Activated CD4-positive, CD25-positive, alpha-beta regulatory T cell treated with anti-CD3 and anti-CD28 coated beads, Interleukin-2, amount 50 U/mL, for 72 hours (primary cell): Measurements from ENCODE around the gene GLT8D2.
A peak's percentile ranks its signal among the peaks of the same experiment; 100 is the strongest.

Experiments used
- DNase-seq: peaks from one replicate; pipeline ENCODE4 v3.0.0; 2021

GLT8D2 gene, protein sequence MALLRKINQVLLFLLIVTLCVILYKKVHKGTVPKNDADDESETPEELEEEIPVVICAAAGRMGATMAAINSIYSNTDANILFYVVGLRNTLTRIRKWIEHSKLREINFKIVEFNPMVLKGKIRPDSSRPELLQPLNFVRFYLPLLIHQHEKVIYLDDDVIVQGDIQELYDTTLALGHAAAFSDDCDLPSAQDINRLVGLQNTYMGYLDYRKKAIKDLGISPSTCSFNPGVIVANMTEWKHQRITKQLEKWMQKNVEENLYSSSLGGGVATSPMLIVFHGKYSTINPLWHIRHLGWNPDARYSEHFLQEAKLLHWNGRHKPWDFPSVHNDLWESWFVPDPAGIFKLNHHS

DNA sequence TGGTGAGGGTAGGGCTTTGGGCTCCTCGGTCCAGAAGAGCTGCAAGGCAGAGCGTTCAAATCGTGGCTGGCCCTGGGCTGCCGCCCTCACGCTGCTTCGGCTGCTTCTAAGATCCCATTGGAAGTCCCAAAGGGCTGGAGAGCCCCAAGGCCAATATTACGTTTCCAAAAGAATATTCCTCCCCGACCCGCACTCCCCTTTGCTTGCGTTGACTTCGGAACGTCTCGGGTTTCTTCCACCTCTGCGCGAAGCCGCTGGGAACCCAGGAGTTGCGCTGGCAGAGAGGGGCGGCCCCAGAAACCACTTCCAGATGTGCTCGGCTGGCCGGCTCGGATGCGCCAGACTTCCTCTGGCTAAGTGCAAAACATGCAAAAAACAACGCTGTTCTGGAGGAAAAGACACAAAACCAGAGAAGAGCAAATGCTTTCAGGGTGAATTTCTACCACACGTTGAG is at the start of gene GLT8D2:
Gene GLT8D2, minus strand, starts transcription at position 285 of the 454 bp plus-strand sequence. CDS start 30,539 bp downstream, outside the sequence.
- DNase-seq = no peak

GRCh38 chr12:104097954-104098353 is 48.0 kb upstream of the GLT8D2 start:
- no peak for DNase-seq

DNA sequence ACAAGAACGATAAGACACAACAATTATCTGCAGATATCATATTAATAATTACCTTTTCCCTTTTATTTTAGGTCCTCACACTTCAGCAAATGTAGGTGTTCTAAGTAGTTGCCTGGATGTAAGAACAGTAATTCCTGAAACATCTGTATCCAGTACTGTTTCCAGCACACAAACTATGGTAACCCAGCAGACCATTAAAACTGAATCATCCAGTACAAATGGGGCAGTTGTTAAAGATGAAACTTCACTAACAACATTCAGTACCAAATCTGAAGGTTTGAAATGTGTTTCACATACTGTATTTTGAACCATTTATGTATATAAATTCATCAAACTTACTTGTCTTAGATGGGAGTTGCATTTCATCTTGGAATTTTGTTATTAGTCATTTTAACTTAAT is 45.3 kb upstream of the GLT8D2 start:
- no peak for DNase-seq

DNA sequence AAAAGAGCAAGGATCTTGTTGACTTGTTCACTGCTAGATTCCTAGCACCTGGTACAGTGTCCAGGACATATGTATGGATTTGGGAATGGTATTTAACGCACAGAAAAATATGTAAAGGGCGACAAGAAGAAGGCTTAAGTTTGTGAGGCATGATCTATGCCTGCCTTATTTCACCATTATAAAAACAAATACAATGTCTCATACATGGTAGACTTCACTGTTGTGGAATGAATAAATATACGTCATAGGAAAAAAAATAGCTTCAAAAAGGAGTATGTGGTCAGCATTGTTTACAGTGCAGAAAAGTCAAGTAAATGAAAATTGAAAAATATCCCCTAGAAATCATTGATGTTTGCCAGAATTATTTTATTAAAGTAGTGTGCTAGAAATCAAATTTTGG is 44.3 kb upstream of the GLT8D2 start:
- no peak for DNase-seq

DNA sequence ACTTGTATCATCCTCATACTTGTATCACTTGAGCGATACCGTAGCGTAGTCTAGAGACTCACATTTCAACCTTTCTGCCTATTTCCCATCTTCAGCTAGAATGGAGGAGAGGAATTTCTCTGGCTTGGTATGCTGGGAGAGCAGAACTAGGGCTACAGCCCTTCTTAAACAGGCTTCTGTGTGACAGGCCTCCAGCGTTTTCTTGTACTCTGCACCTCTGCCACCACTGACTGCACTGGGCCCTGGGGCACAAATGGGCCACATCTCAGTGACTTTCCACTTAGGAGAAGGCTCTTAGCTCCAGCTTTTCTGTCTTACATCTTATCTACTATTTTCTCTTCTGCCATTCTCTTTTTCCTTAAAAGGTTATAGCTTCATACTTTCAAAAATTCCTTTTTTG is 41.1 kb upstream of the GLT8D2 start:
- no peak for DNase-seq

- no peak for DNase-seq
These were observed 40.7 kb upstream of the GLT8D2 start for GRCh38 chr12:104090685-104091084.

- no peak for DNase-seq
These were observed 33.9 kb upstream of the GLT8D2 start for GRCh38 chr12:104083769-104084475.

DNA sequence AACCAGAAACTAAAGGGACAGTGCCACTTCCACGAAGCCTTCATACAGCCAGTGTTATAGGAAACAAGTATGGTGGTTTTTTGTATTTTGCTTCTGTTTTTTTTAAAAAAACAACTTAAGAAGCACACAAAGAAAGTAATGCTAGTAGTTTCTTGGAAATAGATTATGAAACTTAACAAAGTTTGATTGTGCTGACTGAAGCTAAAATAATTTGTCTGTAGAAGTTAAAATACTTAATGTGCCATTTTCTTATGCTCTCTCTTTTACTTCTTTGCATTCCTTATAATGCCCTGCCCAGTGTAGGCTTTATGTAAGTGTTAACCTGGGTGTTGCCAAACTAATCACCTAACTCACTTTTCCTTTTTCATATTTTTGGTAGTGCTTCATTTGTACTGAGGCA is 30.8 kb upstream of the GLT8D2 start:
- DNase-seq = no peak

DNA sequence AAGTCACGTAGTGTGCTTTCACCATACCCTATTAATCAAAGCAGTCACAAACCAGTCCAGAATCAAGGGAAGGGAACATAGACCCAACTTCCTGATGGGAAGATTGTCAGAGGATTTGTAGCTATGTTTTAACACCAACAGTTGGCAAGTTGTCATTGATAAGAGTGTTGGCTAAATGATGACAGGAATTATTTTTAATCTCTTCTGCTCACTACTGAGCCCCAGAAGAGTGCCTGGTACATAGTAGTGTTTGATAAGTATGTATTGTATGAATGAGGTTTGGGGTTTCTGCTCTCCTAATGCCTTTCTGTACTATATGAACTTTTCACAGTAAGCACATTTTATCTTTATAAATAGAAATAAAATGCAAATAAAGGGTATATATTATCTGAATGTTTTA is 29.0 kb upstream of the GLT8D2 start:
- DNase-seq = no peak

DNA sequence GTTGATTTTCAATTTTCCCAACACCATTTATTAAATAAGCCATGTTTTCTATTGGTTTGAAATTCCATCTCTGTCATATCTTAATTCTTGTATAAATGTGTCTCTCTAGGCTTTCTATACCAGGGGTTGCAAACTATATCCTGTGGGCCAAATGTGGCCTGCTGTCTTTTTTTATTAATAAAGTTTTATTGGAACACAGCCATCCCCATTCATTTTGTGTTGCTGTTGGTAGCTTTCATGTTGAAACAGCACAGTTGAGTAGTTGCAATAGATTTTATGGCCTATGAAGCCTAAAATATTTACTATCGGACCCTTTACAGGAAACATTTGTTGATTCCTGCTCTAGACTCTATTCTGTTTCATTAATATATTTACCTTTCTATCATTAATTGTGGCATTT is 23.7 kb upstream of the GLT8D2 start:
- no peak for DNase-seq

- DNase-seq = no peak
These were observed 22.1 kb upstream of the GLT8D2 start for GRCh38 chr12:104072099-104072498.

- DNase-seq = no peak
These were observed 14.9 kb upstream of the GLT8D2 start for GRCh38 chr12:104064842-104065427.

DNA sequence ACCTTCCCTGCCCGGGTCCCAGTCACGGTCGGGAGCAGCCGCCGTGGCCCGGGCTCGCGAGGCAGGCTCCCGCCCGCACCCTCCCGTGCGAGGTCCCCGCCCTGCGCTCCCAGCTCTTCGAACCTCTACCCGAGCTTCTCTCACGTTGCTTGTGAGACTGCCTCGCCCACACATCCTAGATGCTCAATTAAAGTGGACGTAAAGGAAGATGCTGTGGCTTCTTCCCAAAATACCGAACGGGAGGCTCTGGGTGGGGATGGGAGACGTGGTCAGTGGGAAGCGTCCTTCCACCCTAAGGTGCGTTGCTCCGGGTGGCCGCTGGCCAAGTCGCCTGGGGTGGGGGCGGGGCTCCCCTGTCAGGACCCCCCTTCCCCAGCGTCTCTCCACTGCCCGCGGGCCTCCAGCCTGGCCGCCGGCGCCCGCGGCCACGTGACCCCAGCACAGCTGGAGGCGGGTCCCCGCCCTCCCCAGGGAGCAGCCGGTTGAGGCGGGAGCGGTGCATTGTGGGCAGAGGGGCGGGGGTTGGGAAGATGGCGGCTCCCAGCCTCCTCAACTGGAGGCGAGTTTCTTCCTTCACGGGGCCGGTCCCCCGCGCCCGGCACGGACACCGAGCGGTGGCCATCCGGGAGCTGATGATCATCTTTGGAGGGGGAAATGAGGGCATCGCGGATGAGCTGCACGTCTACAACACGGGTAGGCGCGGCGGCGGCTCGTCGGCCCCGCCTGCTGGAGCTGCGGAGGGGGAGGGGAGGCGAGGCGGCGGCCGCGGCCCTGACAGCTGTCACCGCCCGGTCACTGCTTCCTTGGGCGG is 14.2 kb upstream of the GLT8D2 start, which contains the start of gene HCFC2:
Gene HCFC2, plus strand, starts transcription at position 501 of the 811 bp plus-strand sequence. Its CDS starts 30 bp downstream, at position 531.
- DNase-seq = peak; percentile 91

DNA sequence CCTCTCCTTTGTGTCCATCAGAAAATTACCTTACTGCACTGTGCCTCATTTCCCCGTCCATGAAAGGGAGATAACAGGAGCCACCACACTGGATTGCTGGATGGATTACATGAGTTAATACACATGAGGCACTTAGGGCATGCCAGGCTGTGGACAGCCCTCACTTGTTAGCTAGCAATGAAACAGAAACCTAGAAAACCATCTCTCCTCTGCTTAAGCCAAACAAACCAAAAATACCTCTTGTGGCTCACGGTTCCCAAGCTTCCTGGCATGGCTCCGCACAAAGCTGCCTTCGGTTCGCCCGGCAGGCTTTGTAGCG is 13.7 kb upstream of the GLT8D2 start:
- no peak for DNase-seq

DNA sequence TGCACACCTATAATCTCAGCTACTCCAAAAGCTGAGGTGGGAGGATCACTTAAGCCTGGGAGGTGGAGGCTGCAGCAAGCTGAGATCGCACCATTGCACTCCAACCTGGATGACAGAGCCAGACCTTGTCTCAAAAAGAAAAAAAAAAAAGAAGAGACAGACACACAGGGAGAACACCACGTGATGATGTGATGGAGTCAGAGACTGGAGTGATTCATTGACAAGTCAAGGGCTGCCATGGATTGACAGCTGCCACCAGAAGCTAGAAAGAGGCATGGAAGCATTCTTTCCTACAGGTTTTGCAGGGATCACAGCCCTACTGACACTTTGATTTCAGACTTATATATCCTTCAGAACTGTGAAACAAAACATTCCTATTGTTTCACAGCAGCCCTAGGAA is 10.8 kb upstream of the GLT8D2 start:
- DNase-seq = no peak

- DNase-seq = no peak
These were observed 10.0 kb upstream of the GLT8D2 start for GRCh38 chr12:104059963-104060362.

DNA sequence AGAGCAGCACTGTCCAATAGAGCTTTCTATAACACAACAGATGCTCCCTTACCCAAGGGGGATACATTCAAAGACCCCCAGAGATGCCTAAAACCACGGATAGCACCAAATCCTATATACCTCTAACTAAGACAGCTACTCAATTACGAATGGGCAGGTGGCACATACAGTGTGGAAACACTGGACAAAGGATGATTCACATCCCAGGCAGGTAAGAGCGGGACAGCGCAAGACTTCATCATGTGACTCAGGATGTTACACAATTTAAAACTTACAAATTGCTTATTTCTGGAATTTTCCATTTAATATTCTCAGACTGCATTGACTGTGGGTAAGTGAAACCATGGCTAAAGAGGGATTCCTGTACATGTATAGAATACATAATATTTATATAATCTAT is 8.8 kb upstream of the GLT8D2 start:
- DNase-seq = no peak

DNA sequence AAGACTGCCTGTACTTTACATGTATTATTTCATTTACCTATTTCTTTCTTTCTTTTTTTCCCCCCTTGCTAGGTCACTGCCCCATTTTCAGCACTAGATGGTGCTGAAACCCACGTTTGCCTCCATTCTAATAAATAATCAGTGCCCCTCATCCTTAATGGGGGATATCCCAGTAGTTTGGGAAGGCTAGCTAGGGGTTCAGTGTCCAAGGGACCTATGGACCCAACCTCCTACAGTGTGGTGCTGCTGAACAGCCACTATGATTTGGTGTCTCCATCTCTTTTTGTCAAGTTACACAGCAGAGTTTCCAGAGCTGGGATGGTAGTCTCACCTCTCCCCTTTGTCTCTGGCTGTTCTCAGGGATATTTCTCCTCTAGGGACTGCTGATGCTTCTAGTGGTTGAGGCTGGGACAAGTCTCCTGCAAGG is 7.8 kb upstream of the GLT8D2 start:
- DNase-seq = no peak

DNA sequence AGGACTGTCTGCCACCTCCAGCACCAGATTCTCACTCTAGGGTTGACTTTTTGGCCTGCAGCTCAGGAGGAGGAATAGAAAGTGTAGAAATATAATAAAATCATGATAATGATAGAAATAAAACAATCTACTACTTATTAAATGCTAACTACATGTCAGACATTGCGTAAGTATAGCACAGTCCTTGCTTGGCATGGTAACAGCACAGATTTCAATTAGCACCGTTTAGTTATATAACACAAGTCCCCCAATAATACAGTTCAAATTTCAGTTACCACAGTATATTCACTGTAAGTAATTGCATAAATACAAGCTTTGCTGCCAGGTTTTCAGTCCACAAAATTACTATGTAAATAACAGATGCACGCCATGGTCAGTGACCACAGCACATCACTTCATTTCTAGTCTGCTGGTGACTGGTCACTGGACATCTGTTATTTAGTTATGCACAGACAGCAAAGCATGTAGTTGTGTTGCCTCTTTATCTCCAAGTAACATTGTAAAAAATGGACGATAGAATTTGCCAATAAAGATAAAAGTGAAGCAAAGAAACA is 6.5 kb upstream of the GLT8D2 start:
- no peak for DNase-seq

GRCh38 chr12:104055686-104056388 is 5.8 kb upstream of the GLT8D2 start:
- DNase-seq = no peak

DNA sequence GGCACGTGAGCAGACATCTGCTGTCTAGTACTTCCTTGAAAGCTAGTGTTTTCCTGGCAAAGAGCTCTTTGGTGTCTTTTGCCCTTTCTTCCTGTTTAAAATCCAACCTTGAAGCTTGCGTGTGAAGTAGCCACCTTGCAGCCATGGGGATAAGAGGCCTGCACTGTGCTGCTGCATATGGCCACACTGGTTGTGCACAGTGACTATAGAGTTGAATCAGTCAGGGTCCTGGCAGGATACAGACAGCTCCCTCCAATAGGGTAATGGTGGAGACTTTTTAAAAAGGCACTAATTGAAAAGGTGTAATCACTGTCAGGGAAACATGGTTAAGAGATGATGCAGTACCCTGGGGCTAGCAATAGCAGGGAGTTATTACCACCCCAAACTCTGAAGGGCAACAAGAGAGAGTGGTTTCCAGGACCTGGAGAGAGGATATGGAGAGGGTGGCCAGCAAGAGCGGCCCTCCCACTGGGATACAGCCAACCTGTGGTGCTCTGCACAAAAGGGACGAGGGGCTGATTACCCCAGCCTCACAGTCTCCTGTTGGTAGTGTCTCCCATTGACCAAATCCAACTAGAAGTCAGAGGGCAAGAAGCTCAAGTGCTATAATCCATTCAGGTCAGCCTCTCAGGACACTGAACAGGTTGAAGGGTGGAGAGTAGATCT is 4.8 kb upstream of the GLT8D2 start:
- DNase-seq = no peak

DNA sequence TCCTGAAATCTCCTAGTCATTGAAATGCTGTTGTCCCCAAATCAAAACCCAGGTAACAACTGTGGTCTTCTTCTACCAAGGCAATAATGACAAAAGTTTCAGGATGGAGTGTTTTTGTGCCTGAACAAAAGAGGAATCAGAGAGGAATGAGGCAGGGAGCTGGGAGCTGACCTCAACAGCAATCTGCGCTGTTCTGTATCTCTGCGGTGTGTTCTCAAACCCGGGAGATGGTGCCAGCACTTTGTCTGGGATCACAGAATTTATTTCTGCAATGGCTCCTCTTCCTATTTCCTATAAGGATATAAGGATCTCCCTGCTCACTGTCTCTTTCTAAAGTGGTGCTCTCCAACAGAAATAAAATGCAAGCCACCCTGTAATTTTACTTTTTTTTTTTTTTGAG is 449 bp upstream of the GLT8D2 start:
- no peak for DNase-seq
